ENCODE measurements around the gene BEND6. TPM values are rescaled to one million over a fixed set of nuclear protein-coding genes. Genes with fewer than 3 reads are reported as not detected.

The BEND6 gene
- total RNA-seq = 4.1 and 5.3 TPM in 2 replicates

GRCh38 chr6:56954403-56955170, at the start of gene BEND6:
TSS of gene BEND6 (plus strand) at chr6:56955107. CDS start at chr6:56981811, 26,704 bp downstream.

GRCh38 chr6:57046332-57047256, 91.7 kb downstream of the BEND6 start, which contains the start of gene KIAA1586:
TSS of gene KIAA1586 (plus strand) at chr6:57046693. CDS start at chr6:57046756, 63 bp downstream.

Other genes with a start within 250 kb of the BEND6 start
- gene KIAA1586, start 91.6 kb downstream of the BEND6 start, total RNA-seq = 7.8 and 14.5 TPM in 2 replicates
- gene ZNF451, start 135.1 kb downstream of the BEND6 start, total RNA-seq = 20.8 and 33.9 TPM in 2 replicates
- gene BAG2, start 217.2 kb downstream of the BEND6 start, total RNA-seq = 10.0 and 11.1 TPM in 2 replicates